Uterus (tissue), 2 donors: ENCODE results near the gene B3GNT7.

ENCODE experiments used
- CTCF ChIP-seq, 4 experiments: fragments of 200-600 bp in 2 of 4; fragments of 450-650 bp in 2 of 4; sonication (generic) in 2 of 4; IDR thresholded peaks; one replicate each; pipeline ENCODE4 v1.5.1; 2016 to 2019; ENCODE audit warnings: antibody characterized with exemption in 4 of 4, mild to moderate bottlenecking in 2 of 4, moderate library complexity in 1 of 4
- POLR2A ChIP-seq, 2 donors: fragments of 450-650 bp; IDR thresholded peaks; one replicate each; pipeline ENCODE4 v1.6.1; 2016; ENCODE audit warnings: antibody characterized with exemption in 2 of 2, mild to moderate bottlenecking in 1 of 2, moderate library complexity in 1 of 2

- no peak for TF ChIP-seq CTCF (IDR thresholded peaks at IDR 0.05)
- TF ChIP-seq POLR2A (IDR thresholded peaks at IDR 0.05), result no peak
Observed at GRCh38 chr2:231347081-231347480, 48.4 kb upstream of the B3GNT7 start.
